Left ventricle myocardium inferior (tissue), 1 donor: Measurements from ENCODE around the gene SLC19A3. TPM values are rescaled to one million over a fixed set of nuclear protein-coding genes. Genes with fewer than 3 reads are reported as not detected.
A peak's percentile ranks its signal among the peaks of the same experiment; 100 is the strongest.

Experiments used
- DNase-seq: peaks from one replicate; pipeline ENCODE4 v3.0.0-alpha.2; 2020
- H3K27ac ChIP-seq: fragments of 200-600 bp; replicated peaks from 2 replicates; pipeline ENCODE4 v1.8.0; 2021
- H3K27me3 ChIP-seq: fragments of 200-600 bp; 2 replicates; pipeline ENCODE4 v1.8.0; 2021; ENCODE audit warnings: low read depth
- H3K36me3 ChIP-seq: fragments of 200-600 bp; 2 replicates; pipeline ENCODE4 v1.8.0; 2021
- H3K4me1 ChIP-seq: fragments of 200-600 bp; 2 replicates; pipeline ENCODE4 v1.8.0; 2021
- H3K4me3 ChIP-seq: fragments of 200-600 bp; 2 replicates; pipeline ENCODE4 v1.8.0; 2021; ENCODE audit warnings: mild to moderate bottlenecking, moderate library complexity
- H3K9me3 ChIP-seq: fragments of 200-600 bp; replicated peaks from 2 replicates; pipeline ENCODE4 v1.8.0; 2021
- CTCF ChIP-seq: fragments of 200-600 bp; IDR thresholded peaks from 2 replicates; pipeline ENCODE4 v1.8.0; 2021; ENCODE audit warnings: antibody characterized with exemption, mild to moderate bottlenecking, borderline replicate concordance
- intact Hi-C: fragments of 100-400 bp; cut with micrococcal nuclease; formaldehyde crosslinking; loops from one replicate; pipeline ENCODE4 v1.11.0; 2022
- long read RNA-seq: library from polyadenylated mRNA; unstranded; transcript quantifications from one replicate; pipeline ENCODE4 v2.0.0, GENCODE V29; 2021
- total RNA-seq: library from RNA; stranded (reverse); fragmentation: NEBNext Ultra II Directional; extraction: Animal tissue kit (Norgen Biotek cat#: 25700); gene quantifications from one replicate; pipeline ENCODE4 v1.2.1, GENCODE V29; 2021
- donor health status: DM: no; HTN: yes; CAD: no; lungs with severe emphysema.

The SLC19A3 gene
- total RNA-seq, result 0.74 TPM
- long read RNA-seq, result 0 reads

GRCh38 chr2:227717687-227718567, at the start of gene SLC19A3:
Gene SLC19A3, minus strand, starts transcription at chr2:227718028. Its CDS starts 15,710 bp downstream, at chr2:227702318.
- intact Hi-C loops, result no loop called here
- Histone ChIP-seq H3K27ac (peak within 1 kb of the TSS; percentile 56), H3K27me3 (peaks cover 30% of the 10 kb centered on the region), H3K36me3 (no peaks in the 10 kb centered on the region), H3K4me1 (peaks cover 9% of the 10 kb centered on the region), H3K4me3 (peak within 1 kb of the TSS; percentile 59), H3K9me3 (no peaks in the 10 kb centered on the region)
- no peak for TF ChIP-seq CTCF
- peak; percentile 86 for DNase-seq

GRCh38 chr2:227766373-227766883, 48.6 kb upstream of the SLC19A3 start:
- no peaks in the 10 kb centered on the region for H3K36me3 ChIP-seq

GRCh38 chr2:227765788-227766372, 48.1 kb upstream of the SLC19A3 start:
- H3K36me3 ChIP-seq, result no peaks in the 10 kb centered on the region
- peaks cover 11% of the 10 kb centered on the region for H3K4me1 ChIP-seq
- peak overlapping the region; percentile 51 for H3K27ac ChIP-seq
- no peaks in the 10 kb centered on the region for H3K9me3 ChIP-seq
- H3K27me3 ChIP-seq, result no peaks in the 10 kb centered on the region
- H3K4me3 ChIP-seq, result no peak overlapping the region
- intact Hi-C loops, result loop anchor here (5.0 kb wide), 2 partner anchors 109 to 364 kb away; no protein-coding TSS in a partner anchor
- no peak for DNase-seq
- no peak for TF ChIP-seq CTCF

More at GRCh38 chr2:227766373-227766883, 48.6 kb upstream of the SLC19A3 start:
- DNase-seq, result peak; percentile 75
- intact Hi-C loops, result loop anchor here (5.0 kb wide), 2 partner anchors 109 to 364 kb away; no protein-coding TSS in a partner anchor
- H3K4me1 ChIP-seq, result peaks cover 11% of the 10 kb centered on the region
- no peaks in the 10 kb centered on the region for H3K27me3 ChIP-seq
- peak overlapping the region; percentile 51 for H3K27ac ChIP-seq
- no peaks in the 10 kb centered on the region for H3K9me3 ChIP-seq
- peak; percentile 90 for TF ChIP-seq CTCF
- H3K4me3 ChIP-seq, result no peak overlapping the region

GRCh38 chr2:227761740-227762476, 44.1 kb upstream of the SLC19A3 start:
- intact Hi-C loops, result no loop called here
- Histone ChIP-seq H3K27me3 (no peaks in the 10 kb centered on the region), H3K36me3 (no peaks in the 10 kb centered on the region)

More at GRCh38 chr2:227761740-227762476, 44.1 kb upstream of the SLC19A3 start:
- no peak for DNase-seq
- Histone ChIP-seq H3K4me1 (peaks cover 11% of the 10 kb centered on the region), H3K4me3 (no peak overlapping the region), H3K9me3 (no peaks in the 10 kb centered on the region), H3K27ac (no peak overlapping the region)
- TF ChIP-seq CTCF, result no peak
